NCI-H226 (cell line): ENCODE measurements around the gene HAPLN2.
"Not testable (repeated sequence)": the region's sequence is repeated elsewhere in the genome, so short reads cannot be mapped to it uniquely, and the experiment has no call there.

Source experiments
- DNase-seq: peaks from one replicate; pipeline ENCODE4 v3.0.0-alpha.2; 2015

HAPLN2 gene

GRCh38 chr1:156592158-156592909 lies 26.9 kb upstream of the HAPLN2 start:
- DNase-seq = peak; percentile 25

GRCh38 chr1:156592910-156593660 lies 26.1 kb upstream of the HAPLN2 start:
- no peak for DNase-seq

DNA sequence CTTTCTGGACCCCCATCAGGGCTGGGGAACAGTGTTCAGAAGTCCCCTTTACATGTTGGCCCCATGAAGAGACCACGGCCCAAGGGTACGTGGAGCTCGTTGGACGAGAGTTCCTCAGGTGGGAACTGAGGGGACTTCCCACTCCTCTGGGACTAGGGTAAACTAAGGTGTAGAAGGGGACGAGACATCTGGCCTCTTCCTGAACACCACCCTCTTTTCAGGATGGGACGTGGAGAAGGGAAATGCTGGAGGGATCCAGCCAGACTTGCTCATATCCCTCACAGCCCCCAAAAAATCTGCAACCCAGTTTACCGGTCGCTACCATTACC lies 25.6 kb upstream of the HAPLN2 start:
- DNase-seq = no peak

- DNase-seq = no peak
Measured at GRCh38 chr1:156594190-156594589, 25.0 kb upstream of the HAPLN2 start.

GRCh38 chr1:156595016-156595415 lies 24.2 kb upstream of the HAPLN2 start:
- DNase-seq = no peak

- DNase-seq = no peak
Measured at GRCh38 chr1:156596426-156596825, 22.8 kb upstream of the HAPLN2 start.

DNA sequence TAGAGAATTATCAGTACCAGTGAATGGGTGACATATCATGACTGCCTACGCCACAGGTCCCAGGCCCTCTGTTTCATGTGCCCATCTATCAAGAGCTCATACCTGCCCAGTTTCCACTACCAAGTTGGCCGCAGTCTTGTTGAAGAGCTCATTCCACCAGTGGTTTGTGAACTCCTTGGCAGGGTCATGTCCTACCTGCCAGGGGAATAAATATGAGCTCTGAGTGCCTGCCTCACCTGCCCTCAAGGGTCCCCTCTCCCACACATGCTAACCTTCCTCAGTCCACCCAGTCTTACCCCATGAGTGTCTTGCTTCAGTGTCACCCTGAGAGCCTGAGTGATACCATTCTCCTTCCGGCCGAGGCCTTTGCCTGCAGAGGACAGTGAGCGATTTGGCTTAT lies 21.1 kb upstream of the HAPLN2 start:
- no peak for DNase-seq

DNA sequence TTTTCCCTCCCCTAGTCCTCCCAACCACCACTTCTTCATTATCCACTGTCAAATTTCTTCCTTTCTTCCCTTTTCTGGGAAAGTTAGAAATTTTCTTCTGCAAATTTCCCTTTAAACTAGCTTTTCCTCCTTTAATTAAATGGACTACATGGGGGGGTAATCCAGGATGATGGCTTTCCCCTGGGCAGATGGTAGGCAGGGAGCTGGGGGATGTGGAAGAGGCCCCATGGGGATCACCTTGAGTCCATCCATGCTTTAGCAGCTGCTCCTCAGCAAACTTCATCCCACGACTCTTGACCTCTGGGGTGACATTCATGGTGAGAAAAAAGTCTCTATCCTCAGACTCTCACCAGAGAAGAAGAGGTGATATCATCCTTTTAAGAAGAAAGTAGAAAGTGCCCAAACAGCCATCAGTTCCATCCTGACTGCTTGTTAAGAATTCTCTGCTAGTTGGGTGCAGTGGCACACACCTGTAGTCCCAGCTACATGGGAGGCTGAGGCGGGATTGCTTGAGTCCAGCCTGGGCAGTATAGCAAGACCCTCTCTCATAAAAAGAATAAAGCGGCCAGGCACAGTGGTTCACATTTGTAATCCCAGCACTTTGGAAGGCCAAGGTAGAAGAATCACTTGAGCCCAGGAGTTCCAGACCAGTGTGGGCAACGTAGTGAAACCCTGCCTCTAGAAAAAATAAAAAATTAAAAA lies 20.3 kb upstream of the HAPLN2 start:
- DNase-seq = no peak

GRCh38 chr1:156599811-156600210 lies 19.4 kb upstream of the HAPLN2 start:
- no peak for DNase-seq

GRCh38 chr1:156600733-156601121 lies 18.5 kb upstream of the HAPLN2 start:
- DNase-seq = no peak

DNA sequence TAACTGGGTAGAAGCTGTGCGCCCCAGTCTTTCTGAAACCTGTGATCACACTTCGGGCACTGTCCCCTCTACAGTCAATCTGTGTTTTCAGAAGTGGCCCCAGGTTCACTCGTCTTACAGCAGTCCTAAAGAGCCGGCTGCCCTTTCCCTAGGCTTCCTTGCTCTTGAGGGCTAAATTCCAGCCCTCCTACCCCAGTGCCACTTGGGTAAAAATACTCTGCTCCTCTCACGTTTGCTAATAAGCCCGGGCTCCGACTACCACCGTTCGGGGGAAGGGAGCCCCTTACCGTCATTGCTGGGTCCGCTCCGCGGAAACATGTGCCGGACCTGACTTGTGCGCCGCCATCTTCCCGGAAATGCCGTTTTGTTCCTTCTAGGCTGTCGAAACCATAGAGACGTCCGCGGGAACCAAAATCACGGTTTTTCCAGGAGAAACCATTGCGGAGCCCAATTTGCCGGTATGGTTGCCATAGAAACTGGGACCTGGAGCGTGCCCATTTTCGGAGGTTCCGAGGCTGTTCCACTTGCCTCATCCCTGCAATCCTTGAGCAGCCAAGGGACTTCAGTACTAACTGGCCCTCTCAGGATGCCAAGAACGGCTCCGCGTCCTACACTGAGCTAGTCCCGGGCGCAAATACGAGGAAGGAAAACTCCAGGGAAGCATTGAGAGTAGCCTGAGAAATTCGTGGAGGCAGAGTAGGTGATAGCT lies 17.9 kb upstream of the HAPLN2 start, which contains the start of gene GPATCH4:
Gene GPATCH4, minus strand, starts transcription at position 358 of the 709 bp plus-strand sequence.
- DNase-seq = peak; percentile 81

DNA sequence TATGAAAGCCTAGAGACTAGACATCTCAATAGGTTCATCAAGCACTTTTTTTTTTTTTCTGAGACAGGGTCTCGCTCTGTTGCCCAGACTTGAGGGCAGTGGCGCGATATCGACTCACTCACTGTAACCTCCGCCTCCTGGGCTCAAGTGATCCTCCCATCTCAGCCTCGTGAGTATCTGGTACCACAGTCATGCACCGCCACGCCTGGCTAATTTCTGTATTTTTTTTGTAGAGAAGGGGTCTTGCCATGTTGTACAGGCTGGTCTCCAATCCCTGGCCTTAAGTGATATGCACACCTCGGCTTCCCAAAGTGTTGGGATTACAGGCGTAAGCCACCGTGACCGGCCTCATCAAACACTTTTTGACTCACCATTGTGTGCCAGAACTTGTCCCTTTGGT lies 17.3 kb upstream of the HAPLN2 start:
- DNase-seq = no peak

GRCh38 chr1:156602557-156602993 lies 16.6 kb upstream of the HAPLN2 start:
- DNase-seq = no peak

GRCh38 chr1:156607344-156607743 lies 11.9 kb upstream of the HAPLN2 start:
- not testable (repeated sequence) for DNase-seq

DNA sequence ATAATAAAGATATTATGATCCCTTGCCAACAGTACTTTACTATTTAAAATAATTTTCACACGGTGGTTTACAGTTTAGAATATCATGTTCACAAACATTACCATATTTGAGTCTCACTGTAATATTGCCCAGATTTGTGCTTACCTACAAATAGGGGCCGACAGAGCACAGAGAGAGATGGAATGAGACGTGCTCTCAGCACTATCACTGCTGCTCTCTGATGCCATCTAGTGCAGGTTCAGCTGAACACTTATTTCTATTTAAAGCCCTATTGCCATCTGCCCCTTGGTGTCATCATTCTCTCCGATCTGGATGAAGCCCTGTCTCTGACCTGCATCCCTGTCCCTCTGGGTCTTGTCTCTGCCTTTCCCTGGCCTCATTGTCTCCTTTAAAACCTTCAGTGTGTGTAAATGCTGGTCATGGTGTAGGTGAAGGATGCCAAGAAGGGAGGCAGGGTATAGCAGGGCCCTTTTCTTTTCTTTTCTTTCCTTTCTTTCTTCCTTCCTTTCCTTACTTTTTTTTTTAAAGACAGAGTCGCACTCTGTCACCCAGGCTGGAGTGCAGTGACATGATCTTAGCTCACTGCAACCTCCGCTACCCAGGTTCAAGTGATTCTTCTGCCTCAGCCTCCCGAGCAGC lies 11.1 kb upstream of the HAPLN2 start:
- DNase-seq = no peak

DNA sequence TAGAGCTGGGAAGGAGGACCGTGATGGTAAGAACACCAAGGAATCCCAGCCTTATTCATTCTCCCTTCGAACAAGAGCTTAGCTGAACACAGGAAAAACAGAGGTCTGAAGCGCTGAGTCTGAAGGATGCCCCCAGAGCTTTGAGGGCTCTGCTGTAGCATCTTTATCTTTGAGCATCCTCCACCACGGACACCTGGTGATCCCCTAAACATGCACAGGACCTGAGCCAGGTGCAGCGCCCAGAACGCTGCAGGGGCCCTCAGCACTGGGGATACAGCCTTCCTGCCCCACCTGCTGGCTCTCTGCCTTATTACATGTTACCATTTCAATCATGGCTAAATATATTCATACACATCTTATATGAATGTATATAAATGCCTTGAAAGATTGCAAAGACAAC lies 10.2 kb upstream of the HAPLN2 start:
- no peak for DNase-seq

DNA sequence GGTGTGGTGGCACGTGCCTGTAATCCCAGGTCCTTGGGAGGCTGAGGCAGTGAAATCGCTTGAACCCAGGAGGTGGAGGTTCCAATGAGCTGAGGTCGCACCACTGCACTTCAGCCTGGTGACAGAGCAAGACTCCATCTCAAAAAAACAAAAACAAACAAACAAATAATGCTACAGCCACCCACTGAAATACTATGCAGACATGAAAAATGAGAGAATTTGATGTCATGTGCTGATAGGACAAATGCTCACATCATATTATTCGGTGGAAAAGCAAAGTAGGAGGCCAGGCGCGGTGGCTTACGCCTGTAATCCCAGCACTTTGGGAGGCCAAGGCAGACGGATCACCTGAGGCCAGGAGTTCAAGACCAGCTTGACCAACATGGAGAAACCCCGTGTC lies 9.1 kb upstream of the HAPLN2 start:
- DNase-seq = not testable (repeated sequence)

GRCh38 chr1:156612666-156613065 lies 6.5 kb upstream of the HAPLN2 start:
- no peak for DNase-seq

DNA sequence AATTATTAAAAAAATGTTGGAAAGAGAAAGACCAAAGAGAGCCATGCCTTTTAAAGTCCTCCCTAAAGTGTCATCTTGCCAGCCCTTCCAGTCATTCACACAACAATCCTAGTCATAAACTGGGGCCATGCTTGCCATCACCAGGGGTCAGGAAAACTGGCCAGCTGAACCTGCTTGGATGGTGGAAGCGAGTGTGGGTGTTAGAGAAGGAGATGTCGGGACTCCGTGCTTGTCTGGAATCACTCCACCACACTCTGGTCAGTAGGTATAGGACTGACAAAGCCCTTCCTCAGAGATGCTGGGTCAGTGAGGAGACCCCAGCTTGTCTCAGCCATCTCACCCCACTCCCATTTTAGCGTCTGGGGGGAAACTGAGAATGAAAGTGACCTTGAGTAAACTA lies 3.3 kb upstream of the HAPLN2 start:
- DNase-seq = no peak

GRCh38 chr1:156616463-156616862 lies 2.8 kb upstream of the HAPLN2 start:
- DNase-seq = peak; percentile 41

DNA sequence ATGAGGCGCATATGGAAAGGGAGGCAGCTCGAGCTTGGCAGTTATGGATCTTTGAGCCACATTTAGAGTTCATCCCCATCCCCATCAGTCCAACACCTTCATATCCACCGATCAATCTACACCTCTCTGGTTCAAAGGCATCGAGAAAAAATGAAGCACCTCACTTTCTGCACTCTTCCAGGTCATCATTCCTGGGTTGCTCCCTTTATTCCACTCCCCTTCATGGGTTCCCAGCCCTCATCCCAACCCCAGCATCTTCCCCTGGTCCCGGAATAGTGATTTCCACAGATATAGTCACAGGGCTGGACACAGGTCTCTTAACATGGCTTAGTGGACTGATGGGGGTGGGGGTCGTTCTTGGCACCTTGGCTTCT lies 354 bp downstream of the HAPLN2 start:
- DNase-seq = no peak

GRCh38 chr1:156622581-156623297 lies 3.5 kb downstream of the HAPLN2 start:
- DNase-seq = no peak
